ENCODE results near the gene PGLYRP2. TPM values are rescaled to one million over a fixed set of nuclear protein-coding genes. Genes with fewer than 3 reads are reported as not detected.

Gene PGLYRP2
- total and polyA plus RNA-seq, 2 of the 13 experiments (the other 11 are each of a cell fraction or from before 2014, with no cell fraction given), result 0.04 to 1.0 TPM

GRCh38 chr19:15443325-15443724 lies 36.0 kb downstream of the PGLYRP2 start:
- ATAC-seq (no peak), DNase-seq (ENCODE audit: low spot score) (no peak), FAIRE-seq (no peak)
- Histone ChIP-seq H3K4me2 (ENCODE audit: low read depth, low read length) (no peak overlapping the region), H3K9me3 (ENCODE audit: low read length) (no peaks in the 10 kb centered on the region), H4K20me1 (ENCODE audit: insufficient read depth, low read length) (no peaks in the 10 kb centered on the region), H3K79me2 (ENCODE audit: insufficient read depth, low read length) (no peaks in the 10 kb centered on the region), H3K4me3 (replicated peaks in 1 of 3; ENCODE audit: insufficient read depth in 1 of 3, low read depth in 2 of 3, low read length in 3 of 3) (no peak overlapping the region), H3K4me1 (ENCODE audit: insufficient read depth, low read length) (peaks cover 14% of the 10 kb centered on the region), H2AFZ (ENCODE audit: low read length) (no peak overlapping the region), H3K27ac (ENCODE audit: extremely low read length, insufficient read depth, low read length) (no peak overlapping the region), H3K9ac (ENCODE audit: insufficient read depth, low read depth, low read length) (no peak overlapping the region), H3K36me3 (replicated peaks in 1 of 2; ENCODE audit: control insufficient read depth in 1 of 2, insufficient read depth in 2 of 2, low read length in 2 of 2) (no peaks in the 10 kb centered on the region), H3K27me3 (ENCODE audit: control insufficient read depth in 1 of 2, insufficient read depth in 2 of 2, low read length in 2 of 2) (no peaks in the 10 kb centered on the region)
- no TSS peak for BruUV-seq (replicated peaks)
- TF ChIP-seq CHCHD3 (CRISPR knock-in tag; IDR thresholded peaks at IDR 0.05) (no peak), MXD1 (CRISPR knock-in tag; IDR thresholded peaks at IDR 0.05) (no peak), ZFP91 (CRISPR knock-in tag; IDR thresholded peaks at IDR 0.05; ENCODE audit: borderline replicate concordance) (no peak), PAX8 (CRISPR knock-in tag; IDR thresholded peaks at IDR 0.05; ENCODE audit: borderline replicate concordance) (no peak)
- CTCF ChIA-PET (ENCODE audit: low intra/inter-chr PET ratio, low total read pairs), result no interaction called here
- WGBS (ENCODE audit: low lambda C conversion rate), result 75% methylated on average over 2 of the region's 3 CpGs
- POLR2A ChIA-PET, result no interaction called here
- intact Hi-C loops (cut with micrococcal nuclease; ENCODE audit: unreplicated experiment) (no loop called here), in situ Hi-C loops (cut with HindIII; ENCODE audit: extremely low pct_ligation_motif_present, low pct_unique_long_range_greater_than_20kb) (no loop called here)

GRCh38 chr19:15442142-15442920 lies 37.0 kb downstream of the PGLYRP2 start:
- H3K27ac ChIP-seq (ENCODE audit: extremely low read length, insufficient read depth, low read length), result no peak overlapping the region
- no peak overlapping the region for H3K9ac ChIP-seq (ENCODE audit: insufficient read depth, low read depth, low read length)
- H3K4me1 ChIP-seq (ENCODE audit: insufficient read depth, low read length), result peaks cover 22% of the 10 kb centered on the region
- no peak for ATAC-seq
- no peak overlapping the region for H3K4me3 ChIP-seq (replicated peaks in 1 of 3; ENCODE audit: insufficient read depth in 1 of 3, low read depth in 2 of 3, low read length in 3 of 3)
- BruUV-seq (replicated peaks), result no TSS peak
- TF ChIP-seq ZNF629 (CRISPR knock-in tag; conservative IDR thresholded peaks at IDR 0.05) (peak; percentile 78), ARID3A (IDR thresholded peaks at IDR 0.05; ENCODE audit: low read depth, low read length) (no peak)
- H3K27me3 ChIP-seq (ENCODE audit: control insufficient read depth in 1 of 2, insufficient read depth in 2 of 2, low read length in 2 of 2), result no peaks in the 10 kb centered on the region
- no peak overlapping the region for H2AFZ ChIP-seq (ENCODE audit: low read length)
- in situ Hi-C loops (cut with HindIII; ENCODE audit: extremely low pct_ligation_motif_present, low pct_unique_long_range_greater_than_20kb) (no loop called here), intact Hi-C loops (cut with micrococcal nuclease; ENCODE audit: unreplicated experiment) (no loop called here)
- H3K79me2 ChIP-seq (ENCODE audit: insufficient read depth, low read length), result no peaks in the 10 kb centered on the region
- WGBS (ENCODE audit: low lambda C conversion rate), result 53% methylated on average over 6 of the region's 13 CpGs
- H3K36me3 ChIP-seq (replicated peaks in 1 of 2; ENCODE audit: control insufficient read depth in 1 of 2, insufficient read depth in 2 of 2, low read length in 2 of 2), result no peaks in the 10 kb centered on the region
- CTCF ChIA-PET (ENCODE audit: low intra/inter-chr PET ratio, low total read pairs), result no interaction called here
- FAIRE-seq, result no peak
- POLR2A ChIA-PET, result no interaction called here
- H3K4me2 ChIP-seq (ENCODE audit: low read depth, low read length), result no peak overlapping the region
- no peaks in the 10 kb centered on the region for H4K20me1 ChIP-seq (ENCODE audit: insufficient read depth, low read length)
- DNase-seq (ENCODE audit: low spot score), result no peak
- H3K9me3 ChIP-seq (ENCODE audit: low read length), result no peaks in the 10 kb centered on the region
